ENCODE results near the gene SLFN13.

DNA sequence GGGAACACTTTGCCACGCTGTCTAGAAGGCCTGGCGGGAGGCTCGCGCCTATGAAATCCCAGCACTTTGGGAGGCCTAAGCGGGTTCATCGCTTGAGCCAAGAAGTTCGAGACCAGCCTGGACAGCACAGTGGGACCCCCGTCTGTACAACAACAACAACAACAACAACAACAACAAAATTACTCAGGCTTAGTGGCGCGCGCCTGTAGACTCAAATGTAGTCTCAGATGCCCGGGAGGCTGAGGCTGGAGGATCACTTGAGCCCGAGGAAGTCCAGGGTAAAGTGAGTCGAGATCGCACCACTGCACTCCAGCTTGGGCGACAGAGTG is 297 bp upstream of the SLFN13 start:
- TF ChIP-seq, protein P1, sequence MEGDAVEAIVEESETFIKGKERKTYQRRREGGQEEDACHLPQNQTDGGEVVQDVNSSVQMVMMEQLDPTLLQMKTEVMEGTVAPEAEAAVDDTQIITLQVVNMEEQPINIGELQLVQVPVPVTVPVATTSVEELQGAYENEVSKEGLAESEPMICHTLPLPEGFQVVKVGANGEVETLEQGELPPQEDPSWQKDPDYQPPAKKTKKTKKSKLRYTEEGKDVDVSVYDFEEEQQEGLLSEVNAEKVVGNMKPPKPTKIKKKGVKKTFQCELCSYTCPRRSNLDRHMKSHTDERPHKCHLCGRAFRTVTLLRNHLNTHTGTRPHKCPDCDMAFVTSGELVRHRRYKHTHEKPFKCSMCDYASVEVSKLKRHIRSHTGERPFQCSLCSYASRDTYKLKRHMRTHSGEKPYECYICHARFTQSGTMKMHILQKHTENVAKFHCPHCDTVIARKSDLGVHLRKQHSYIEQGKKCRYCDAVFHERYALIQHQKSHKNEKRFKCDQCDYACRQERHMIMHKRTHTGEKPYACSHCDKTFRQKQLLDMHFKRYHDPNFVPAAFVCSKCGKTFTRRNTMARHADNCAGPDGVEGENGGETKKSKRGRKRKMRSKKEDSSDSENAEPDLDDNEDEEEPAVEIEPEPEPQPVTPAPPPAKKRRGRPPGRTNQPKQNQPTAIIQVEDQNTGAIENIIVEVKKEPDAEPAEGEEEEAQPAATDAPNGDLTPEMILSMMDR (IDR thresholded peaks at IDR 0.05) = no peak
- no peak for TF ChIP-seq POLR2A (IDR thresholded peaks at IDR 0.05)

All from body of pancreas (tissue), 4 donors.